Smooth muscle cell (in vitro differentiated cells): ENCODE results near the gene ATP11A. TPM values are rescaled to one million over a fixed set of nuclear protein-coding genes. Genes with fewer than 3 reads are reported as not detected.

Experiments used
- DNase-seq: peaks from one replicate; lab custom pipeline; 2025; ENCODE audit not compliant: unreplicated experiment; lab: John Stamatoyannopoulos, UW
- H2AFZ ChIP-seq: fragments of 200-600 bp; sonication (generic); 2 replicates; pipeline ENCODE4 v1.6.0; 2016; ENCODE audit warnings: antibody characterized with exemption, low read depth, mild to moderate bottlenecking
- H3F3A ChIP-seq: fragments of 200-600 bp; sonication (generic); 2 replicates; pipeline ENCODE4 v1.6.0; 2017; ENCODE audit warnings: antibody characterized with exemption, low read depth
- H3K27ac ChIP-seq: fragments of 200-600 bp; sonication (generic); 2 replicates; pipeline ENCODE4 v1.5.1; 2016; ENCODE audit warnings: low read depth, mild to moderate bottlenecking
- H3K27me3 ChIP-seq: fragments of 200-600 bp; sonication (generic); 2 replicates; pipeline ENCODE4 v1.6.1; 2016; ENCODE audit warnings: low read depth, mild to moderate bottlenecking
- H3K36me3 ChIP-seq: fragments of 200-600 bp; sonication (generic); 2 replicates; pipeline ENCODE4 v1.5.1; 2016; ENCODE audit warnings: low read depth
- H3K4me1 ChIP-seq: fragments of 200-600 bp; sonication (generic); 2 replicates; pipeline ENCODE4 v1.5.1; 2016; ENCODE audit warnings: low read depth
- H3K4me2 ChIP-seq: fragments of 200-600 bp; sonication (generic); 2 replicates; pipeline ENCODE4 v1.6.0; 2016; ENCODE audit warnings: mild to moderate bottlenecking
- H3K4me3 ChIP-seq: fragments of 200-600 bp; sonication (generic); 2 replicates; pipeline ENCODE4 v1.5.1; 2016; ENCODE audit warnings: mild to moderate bottlenecking
- H3K79me2 ChIP-seq: fragments of 200-600 bp; sonication (generic); 2 replicates; pipeline ENCODE4 v1.6.0; 2016; ENCODE audit warnings: low read depth, mild to moderate bottlenecking
- H3K9ac ChIP-seq: fragments of 200-600 bp; sonication (generic); 2 replicates; pipeline ENCODE4 v1.6.0; 2016; ENCODE audit warnings: low read depth
- H3K9me3 ChIP-seq: fragments of 200-600 bp; sonication (generic); replicated peaks from 2 replicates; pipeline ENCODE4 v1.5.1; 2016; ENCODE audit warnings: low read depth
- H4K20me1 ChIP-seq: fragments of 200-600 bp; sonication (generic); 2 replicates; pipeline ENCODE4 v1.6.0; 2016; ENCODE audit warnings: low read depth
- CTCF ChIP-seq: fragments of 200-600 bp; sonication (generic); IDR thresholded peaks from 2 replicates; pipeline ENCODE4 v1.5.1; 2017; ENCODE audit warnings: borderline replicate concordance, mild to moderate bottlenecking, antibody characterized with exemption; ENCODE audit not compliant: insufficient read depth, poor library complexity, severe bottlenecking
- WGBS: methylation state at CpG from one replicate; pipeline ENCODE4 v1.1.7; 2016; ENCODE audit warnings: low lambda C conversion rate; 5-methylcytosine and 5-hydroxymethylcytosine counted together
- polyA plus RNA-seq: library from polyadenylated mRNA; unstranded; fragments of >200 nt; fragmentation: Nextera tagmentation; extraction: Ambion mirVana; gene quantifications from 2 replicates; pipeline ENCODE4 v1.2.1, GENCODE V29; 2016
- total RNA-seq: library from RNA; depleted of rRNA; stranded (reverse); fragments of >200 nt; gene quantifications from 2 replicates; pipeline ENCODE4 v1.2.3, GENCODE V29; 2014

ATP11A gene
- total and polyA plus RNA-seq, 2 experiments from 2014 or later = 6.5 to 7.5 TPM

- Histone ChIP-seq H3K4me2 (no peak overlapping the region), H2AFZ (no peak overlapping the region), H3K4me3 (no peak overlapping the region), H3K36me3 (no peaks in the 10 kb centered on the region), H3K27ac (no peak overlapping the region), H3K79me2 (no peaks in the 10 kb centered on the region), H3K4me1 (no peaks in the 10 kb centered on the region), H3K27me3 (no peaks in the 10 kb centered on the region), H3K9ac (no peak overlapping the region), H3F3A (no peaks in the 10 kb centered on the region), H3K9me3 (no peaks in the 10 kb centered on the region), H4K20me1 (no peaks in the 10 kb centered on the region)
- WGBS = 95% methylated on average over 20 of the region's 20 CpGs
- no peak for DNase-seq
- no peak for TF ChIP-seq CTCF
Observed at GRCh38 chr13:112679932-112680677, 9.7 kb upstream of the ATP11A start.

GRCh38 chr13:112680741-112681360, 9.0 kb upstream of the ATP11A start:
- no peak overlapping the region for H3K9ac ChIP-seq
- no peaks in the 10 kb centered on the region for H3F3A ChIP-seq
- no peaks in the 10 kb centered on the region for H4K20me1 ChIP-seq
- H3K79me2 ChIP-seq = no peaks in the 10 kb centered on the region
- H3K36me3 ChIP-seq = no peaks in the 10 kb centered on the region
- WGBS = 94% methylated on average over 17 of the region's 17 CpGs
- no peak overlapping the region for H2AFZ ChIP-seq
- TF ChIP-seq CTCF = no peak
- H3K4me3 ChIP-seq = no peak overlapping the region
- no peaks in the 10 kb centered on the region for H3K9me3 ChIP-seq
- no peak overlapping the region for H3K27ac ChIP-seq
- DNase-seq = no peak
- H3K4me1 ChIP-seq = no peaks in the 10 kb centered on the region
- no peak overlapping the region for H3K4me2 ChIP-seq
- no peaks in the 10 kb centered on the region for H3K27me3 ChIP-seq

GRCh38 chr13:112683581-112683980, 6.3 kb upstream of the ATP11A start:
- H3K4me3 ChIP-seq = no peak overlapping the region
- no peaks in the 10 kb centered on the region for H3K4me1 ChIP-seq
- no peaks in the 10 kb centered on the region for H3F3A ChIP-seq
- no peaks in the 10 kb centered on the region for H3K9me3 ChIP-seq
- no peak for TF ChIP-seq CTCF
- H4K20me1 ChIP-seq = no peaks in the 10 kb centered on the region
- H3K79me2 ChIP-seq = no peaks in the 10 kb centered on the region
- 92% methylated on average over 10 of the region's 10 CpGs for WGBS
- no peaks in the 10 kb centered on the region for H3K27me3 ChIP-seq
- no peak overlapping the region for H3K9ac ChIP-seq
- DNase-seq = no peak
- no peaks in the 10 kb centered on the region for H3K36me3 ChIP-seq
- no peak overlapping the region for H2AFZ ChIP-seq
- H3K27ac ChIP-seq = no peak overlapping the region
- H3K4me2 ChIP-seq = no peak overlapping the region
